Ureter (tissue), 1 donor: ENCODE data around the gene KIF1C. TPM values are rescaled to one million over a fixed set of nuclear protein-coding genes. Genes with fewer than 3 reads are reported as not detected.
A peak's percentile ranks its signal among the peaks of the same experiment; 100 is the strongest.

Experiments
- DNase-seq: peaks from one replicate; pipeline ENCODE4 v3.0.0-alpha.2; 2020; ENCODE audit warnings: low spot score
- total RNA-seq: library from RNA; stranded (reverse); gene quantifications from one replicate; pipeline ENCODE4 v1.2.4, GENCODE V29; 2023
- donor health status: DM: yes; HTN: yes; CAD: no.

The KIF1C gene
- total RNA-seq, 1 donor from 2014 or later, result 141 TPM

- DNase-seq, result no peak
Measured at GRCh38 chr17:4969047-4969550, 28.7 kb upstream of the KIF1C start.

DNA sequence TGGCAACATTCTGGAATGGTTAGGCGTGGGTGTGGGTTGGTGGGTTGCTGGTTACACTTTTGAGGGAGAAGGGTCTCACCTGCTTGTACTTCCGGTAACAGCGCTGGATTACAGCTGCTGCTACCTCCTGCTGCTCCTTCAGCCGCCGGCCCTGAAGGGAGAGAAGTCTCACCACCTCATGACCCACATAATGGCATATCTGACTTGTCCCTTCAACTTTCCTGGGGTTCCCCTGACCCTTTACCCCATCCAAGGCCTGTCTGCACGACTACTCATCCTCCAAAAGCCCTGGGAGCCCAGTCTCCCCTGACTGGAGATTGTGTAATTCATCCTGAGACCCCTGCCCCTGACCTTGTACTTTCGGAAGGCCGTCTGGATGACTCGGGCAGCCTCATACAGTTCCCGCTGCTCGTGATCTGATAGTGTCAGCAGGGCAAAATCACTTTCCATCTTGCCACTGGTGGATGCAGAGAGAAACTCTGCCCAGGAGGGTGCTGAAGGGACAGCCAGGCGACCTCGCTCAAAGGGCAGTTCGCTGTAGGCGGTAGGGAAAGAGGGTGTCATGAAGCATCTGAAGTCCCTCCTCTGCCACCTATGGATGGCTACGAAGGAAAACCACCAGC is 28.1 kb upstream of the KIF1C start:
- DNase-seq, result no peak

DNA sequence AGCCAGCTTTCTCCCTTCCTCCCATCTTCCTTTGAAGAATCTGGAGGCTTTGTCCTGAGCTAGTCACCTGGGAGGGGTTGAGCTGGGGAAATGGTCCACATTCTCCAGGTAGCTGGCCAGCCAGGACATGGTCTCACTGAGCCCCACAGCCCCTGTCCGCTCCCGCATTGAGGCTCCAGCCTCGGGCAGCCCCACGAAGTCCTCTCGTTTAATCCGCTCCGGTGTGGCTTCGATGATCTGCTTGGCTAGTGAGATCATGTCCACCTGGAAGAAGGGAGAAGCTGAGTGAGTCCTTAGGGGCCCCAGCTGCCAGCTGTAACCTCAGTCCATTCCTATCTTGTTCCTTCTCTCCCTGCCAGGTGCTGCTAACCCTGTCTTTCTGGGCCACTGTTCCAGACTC is 27.5 kb upstream of the KIF1C start:
- DNase-seq, result no peak

DNA sequence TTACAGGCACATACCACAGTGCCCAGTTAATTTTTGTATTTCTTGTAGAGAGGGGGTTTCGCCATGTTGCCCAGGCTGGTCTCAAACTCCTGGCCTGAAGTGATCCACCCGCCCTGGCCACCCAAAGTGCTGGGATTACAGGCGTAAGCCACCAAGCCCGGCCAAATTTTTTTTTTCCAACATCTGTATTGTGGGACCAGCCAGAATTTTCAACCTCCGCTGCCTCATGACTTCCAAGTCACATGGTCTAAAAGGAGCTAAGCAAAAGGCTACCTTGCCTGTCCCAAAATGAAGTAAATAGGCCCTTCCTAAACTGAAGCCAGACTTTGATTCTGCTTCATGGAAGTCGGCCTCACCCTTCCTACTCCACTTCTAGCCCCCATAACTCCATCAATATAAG is 25.9 kb upstream of the KIF1C start:
- no peak for DNase-seq

DNA sequence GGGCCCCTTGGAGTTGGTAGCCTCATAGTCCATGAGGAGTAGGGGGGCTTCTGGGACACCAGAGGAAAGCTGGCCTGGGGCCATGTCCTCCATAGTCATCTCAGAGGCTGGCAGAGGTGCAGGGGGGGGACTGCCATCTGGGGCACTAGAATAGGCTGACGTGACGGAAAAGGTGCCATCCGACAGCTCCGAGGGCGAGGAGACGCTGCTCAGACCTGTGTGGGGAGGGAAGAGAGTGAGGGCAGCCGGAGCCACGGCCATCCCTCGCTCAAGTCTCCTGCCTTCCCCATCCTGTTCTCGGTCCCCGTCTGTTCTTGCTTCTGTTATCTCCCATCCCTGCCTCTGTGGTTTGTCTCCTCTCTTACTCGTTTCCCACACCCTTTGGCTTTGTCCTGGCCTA is 25.4 kb upstream of the KIF1C start:
- DNase-seq, result no peak

DNA sequence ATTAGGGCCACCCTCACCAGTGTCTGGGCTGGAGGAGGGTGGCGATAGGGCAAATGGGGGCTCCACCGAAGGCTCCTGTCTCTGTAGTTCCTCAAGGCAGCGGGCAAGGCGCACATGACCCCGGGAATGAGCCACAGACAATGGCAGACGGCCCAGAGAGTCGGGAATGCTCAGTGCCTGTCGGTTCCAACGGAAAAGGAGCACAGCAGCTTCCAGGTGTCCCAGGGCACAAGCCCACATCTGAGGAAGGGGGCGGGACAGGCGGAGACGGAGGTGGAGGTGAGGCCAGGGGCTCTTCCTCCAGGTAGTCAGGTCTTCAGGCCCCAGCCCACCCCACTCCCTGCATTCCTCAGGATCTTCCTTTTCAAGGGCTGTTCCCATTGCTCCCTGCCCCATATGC is 25.0 kb upstream of the KIF1C start:
- DNase-seq, result no peak

- DNase-seq, result no peak
Measured at GRCh38 chr17:4973256-4974114, 24.3 kb upstream of the KIF1C start.

DNA sequence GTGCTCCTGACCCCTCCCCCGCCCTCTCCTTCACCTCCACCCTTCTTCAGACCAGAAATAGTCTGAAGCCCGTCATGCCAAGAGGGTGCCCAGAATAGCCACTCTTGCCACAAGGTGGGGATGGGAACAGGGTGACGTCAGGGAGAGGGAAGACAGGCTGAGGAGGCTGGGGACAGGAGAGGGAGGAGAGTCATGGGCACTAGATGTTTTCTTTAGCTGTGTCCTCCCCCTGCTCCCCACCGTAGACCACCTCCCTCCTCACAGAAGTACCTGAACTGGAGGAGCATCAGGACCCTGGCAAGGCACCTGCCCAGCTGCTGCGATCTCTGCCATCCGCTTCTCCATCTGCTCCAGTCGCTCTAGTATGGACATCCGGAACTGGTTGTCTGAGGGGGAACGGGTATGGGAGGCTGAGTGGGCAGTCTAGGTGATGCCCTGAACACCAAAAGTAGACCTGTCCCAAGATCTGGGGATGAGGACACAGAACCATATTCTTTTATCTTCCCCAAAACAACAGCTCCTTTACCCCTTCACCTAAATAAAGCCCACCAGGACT is 23.6 kb upstream of the KIF1C start:
- DNase-seq, result no peak

DNA sequence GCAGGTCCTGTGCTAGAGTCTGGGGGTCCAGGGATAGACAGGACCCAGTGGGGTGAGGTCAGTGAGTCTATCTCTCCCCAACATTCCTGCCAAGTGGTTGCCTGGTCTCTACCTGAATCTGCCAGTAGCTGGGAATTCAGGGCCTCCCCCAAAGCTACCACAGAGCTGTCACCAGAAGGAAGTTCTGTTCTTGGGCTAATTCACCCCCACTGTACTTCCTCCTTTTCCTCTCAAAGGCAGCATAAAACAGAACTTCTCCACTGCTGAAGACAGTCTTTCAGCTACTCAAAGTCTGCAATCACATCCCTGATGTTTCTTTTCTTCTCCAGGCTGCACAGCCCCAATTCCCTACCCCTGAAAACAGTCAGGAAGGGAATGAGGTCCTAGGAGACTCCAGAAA is 19.0 kb upstream of the KIF1C start:
- DNase-seq, result no peak

DNA sequence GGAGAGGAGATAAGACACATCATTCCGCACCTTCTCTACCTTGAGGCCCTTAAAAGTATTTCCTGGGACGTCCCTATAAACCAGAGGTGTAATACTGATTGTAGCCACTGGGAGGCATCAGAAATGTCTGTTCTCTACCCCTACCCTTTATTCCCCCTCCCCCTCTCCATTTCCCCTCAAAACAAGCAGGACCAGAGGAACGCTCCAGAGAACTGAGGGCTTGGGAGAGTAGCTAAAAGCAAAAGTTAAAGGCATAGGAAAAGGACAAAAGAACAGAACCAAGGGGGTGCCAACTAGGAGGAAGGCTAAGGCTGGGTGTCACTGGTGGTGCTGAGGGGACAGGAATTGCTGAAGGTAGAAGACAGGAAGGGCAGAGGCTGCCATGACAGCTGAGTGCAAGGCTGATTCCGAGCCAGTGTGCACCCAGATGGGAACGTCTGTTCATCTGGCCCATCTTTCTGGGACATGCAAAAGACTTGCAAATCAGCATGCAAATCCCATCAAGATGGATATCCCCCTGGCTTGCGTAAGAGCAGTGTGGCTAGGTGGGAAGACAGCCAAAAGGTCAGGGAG is 17.0 kb upstream of the KIF1C start:
- DNase-seq, result no peak

DNA sequence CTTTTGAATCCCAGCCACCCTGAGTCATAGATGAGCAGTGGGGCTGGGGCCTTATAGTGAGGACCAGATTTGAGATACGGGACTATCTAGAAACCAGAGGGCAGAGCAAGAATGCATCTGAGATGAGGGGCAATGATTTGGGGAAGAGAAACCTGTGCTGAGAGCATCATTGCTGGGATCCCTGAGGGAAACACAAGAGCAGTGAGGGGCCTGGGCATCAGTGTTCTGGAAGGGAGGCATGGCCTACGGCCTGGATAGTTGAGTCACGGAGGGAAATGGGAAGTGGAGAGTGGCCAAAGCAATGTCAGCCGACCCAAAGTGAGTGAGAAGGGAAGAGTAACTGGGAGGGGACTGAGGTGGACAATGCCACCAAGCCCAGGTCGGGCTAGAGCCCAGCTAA is 15.4 kb upstream of the KIF1C start:
- no peak for DNase-seq

- no peak for DNase-seq
Measured at GRCh38 chr17:4986403-4986802, 11.3 kb upstream of the KIF1C start.

- DNase-seq, result peak; percentile 93
Measured at GRCh38 chr17:4986951-4987766, 10.6 kb upstream of the KIF1C start, which contains the start of gene CAMTA2. TSS of gene CAMTA2 (minus strand) at chr17:4987675. CDS start at chr17:4986222, 1,453 bp downstream.

GRCh38 chr17:4987767-4988567 is 9.8 kb upstream of the KIF1C start:
- DNase-seq, result no peak

DNA sequence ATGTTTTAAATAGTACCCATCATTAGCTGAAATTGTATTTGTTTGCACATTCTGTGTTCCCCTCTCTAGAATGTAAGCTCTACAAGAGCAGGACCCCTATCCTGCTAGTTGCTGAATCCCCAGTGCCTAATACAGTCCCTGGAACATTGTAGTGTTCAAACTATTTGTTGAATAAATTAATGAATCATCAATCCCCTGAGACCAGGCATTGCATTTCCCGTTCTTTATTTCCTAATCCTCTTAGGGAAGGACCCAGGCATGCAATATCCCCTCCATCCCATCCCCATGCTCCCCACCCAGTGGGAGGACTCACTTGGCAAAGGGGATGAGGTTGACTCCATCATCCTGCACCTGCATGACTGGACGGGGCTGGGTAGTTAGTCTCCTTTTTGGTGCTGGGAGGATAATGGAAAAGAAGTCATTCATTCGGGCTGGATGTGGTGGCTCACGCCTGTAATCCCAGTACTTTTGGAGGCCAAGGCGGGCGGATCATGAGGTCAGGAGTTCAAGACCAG is 3.6 kb upstream of the KIF1C start:
- DNase-seq, result no peak

DNA sequence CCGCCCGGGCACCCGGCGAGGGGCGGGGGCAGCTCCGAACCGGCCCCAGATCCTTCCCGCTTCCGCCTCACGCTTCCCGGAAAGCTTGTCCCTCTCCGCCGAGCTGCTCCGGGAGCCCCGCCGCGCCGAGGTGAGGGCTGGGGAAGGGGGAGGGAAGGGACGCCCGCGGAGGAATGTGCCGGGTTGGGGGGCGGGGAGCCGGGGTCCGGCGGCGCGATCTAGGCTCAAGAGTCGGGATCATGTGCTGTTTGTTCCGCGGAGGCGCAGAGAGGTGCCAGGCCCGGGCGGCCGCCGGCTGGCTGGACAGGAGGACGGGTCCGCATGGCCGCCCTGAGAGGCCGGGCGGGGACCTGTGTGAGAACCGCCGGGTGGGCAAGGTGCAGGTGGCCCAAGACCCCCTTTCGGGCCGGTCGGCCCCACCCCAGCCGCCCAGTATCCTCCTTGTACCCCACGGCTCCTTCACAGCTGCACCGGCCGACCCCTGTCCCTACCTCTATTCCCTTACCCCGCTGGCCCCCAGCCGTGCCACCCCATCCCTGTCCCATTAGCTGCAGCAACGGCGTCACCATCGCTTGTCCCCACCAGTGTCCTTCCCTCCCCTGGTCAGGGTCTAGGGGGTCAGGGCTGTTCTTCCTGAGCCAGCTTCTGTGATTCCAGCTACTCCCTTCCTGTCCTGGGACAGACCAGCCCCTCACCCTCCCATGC is 429 bp downstream of the KIF1C start:
- no peak for DNase-seq

DNA sequence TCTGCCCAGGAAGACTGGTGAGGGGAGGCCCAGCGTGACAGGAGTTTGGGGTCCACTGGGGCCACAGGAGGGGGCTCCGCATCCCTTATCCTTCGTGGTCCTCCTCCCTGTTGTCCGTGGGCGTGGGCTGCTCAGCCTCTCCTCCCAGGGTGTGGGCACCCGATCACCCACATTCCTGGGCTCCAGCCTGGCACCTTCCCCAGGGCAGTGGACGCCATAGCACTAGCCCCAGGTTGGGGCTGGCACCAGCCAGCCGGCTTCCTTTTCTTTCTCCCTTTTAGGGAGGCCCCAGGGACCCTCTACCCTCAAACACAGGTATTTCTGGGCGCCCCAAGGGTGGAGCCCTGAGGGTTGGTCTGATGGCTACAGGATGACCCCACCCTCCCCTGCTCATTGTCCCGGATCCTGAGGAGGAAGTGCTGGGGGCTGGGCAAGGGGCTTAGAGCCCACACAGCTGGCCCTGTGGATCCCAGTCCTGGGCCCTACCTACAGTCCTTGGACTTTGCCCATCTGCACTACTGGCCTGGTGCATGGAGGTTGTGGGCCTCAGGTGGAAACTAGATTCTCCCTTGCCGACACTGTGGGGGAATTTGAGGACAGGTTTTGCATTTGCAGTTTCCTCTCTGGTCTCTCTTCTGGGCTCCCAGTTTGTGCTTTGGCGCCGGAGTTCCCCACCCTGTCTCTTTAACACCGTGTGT is 1.1 kb downstream of the KIF1C start:
- DNase-seq, result peak; percentile 61

GRCh38 chr17:4999430-5000093 is 1.8 kb downstream of the KIF1C start:
- DNase-seq, result no peak

GRCh38 chr17:5000237-5000639 is 2.5 kb downstream of the KIF1C start:
- peak; percentile 68 for DNase-seq
